HS-27A (cell line): ENCODE measurements around the gene HOXD1.

Experiments used
- DNase-seq: peaks from one replicate; pipeline ENCODE4 v3.0.0-alpha.2; 2012; ENCODE audit warnings: low read depth, missing footprints

HOXD1 gene

GRCh38 chr2:176152350-176153181 lies 35.9 kb upstream of the HOXD1 start:
- no peak for DNase-seq

- no peak for DNase-seq
Measured at GRCh38 chr2:176154576-176155252, 33.8 kb upstream of the HOXD1 start.

GRCh38 chr2:176155356-176156044 lies 33.0 kb upstream of the HOXD1 start:
- DNase-seq: no peak

- DNase-seq: no peak
Measured at GRCh38 chr2:176156301-176156806, 32.1 kb upstream of the HOXD1 start.

GRCh38 chr2:176156807-176157498 lies 31.5 kb upstream of the HOXD1 start, which contains the start of gene HOXD3:
HOXD3 (plus strand) TSS chr2:176157307; CDS start chr2:176169115, 11,808 bp downstream.
- no peak for DNase-seq

- DNase-seq: no peak
Measured at GRCh38 chr2:176157499-176158185, 30.8 kb upstream of the HOXD1 start.

GRCh38 chr2:176158186-176158591 lies 30.3 kb upstream of the HOXD1 start:
- DNase-seq: no peak

- no peak for DNase-seq
Measured at GRCh38 chr2:176158855-176159662, 29.4 kb upstream of the HOXD1 start.

GRCh38 chr2:176159663-176160250 lies 28.7 kb upstream of the HOXD1 start:
- DNase-seq: no peak

- DNase-seq: no peak
Measured at GRCh38 chr2:176160251-176160985, 28.1 kb upstream of the HOXD1 start.

GRCh38 chr2:176160986-176161824 lies 27.3 kb upstream of the HOXD1 start:
- DNase-seq: no peak

- DNase-seq: no peak
Measured at GRCh38 chr2:176161825-176162626, 26.4 kb upstream of the HOXD1 start.

- DNase-seq: no peak
Measured at GRCh38 chr2:176162911-176163671, 25.4 kb upstream of the HOXD1 start.

- no peak for DNase-seq
Measured at GRCh38 chr2:176163672-176164056, 24.8 kb upstream of the HOXD1 start.

GRCh38 chr2:176164201-176164600 lies 24.3 kb upstream of the HOXD1 start:
- DNase-seq: no peak

GRCh38 chr2:176164611-176165369 lies 23.7 kb upstream of the HOXD1 start:
- DNase-seq: no peak
